WTC11 (cell line): ENCODE data around the gene USP38.

Experiments
- ATF1 ChIP-seq: sonication (generic); formaldehyde crosslinking; IDR thresholded peaks from 2 replicates; pipeline ENCODE4 v1.8.1; 2023; ENCODE audit warnings: mild to moderate bottlenecking, moderate library complexity, missing genetic modification reagents
- CREB1 ChIP-seq: sonication (generic); formaldehyde crosslinking; IDR thresholded peaks from 2 replicates; pipeline ENCODE4 v1.8.0; 2023; ENCODE audit warnings: mild to moderate bottlenecking, missing genetic modification reagents
- FOXK1 ChIP-seq: sonication (generic); formaldehyde crosslinking; IDR thresholded peaks from 2 replicates; pipeline ENCODE4 v1.8.0; 2022; ENCODE audit warnings: mild to moderate bottlenecking, moderate library complexity, missing genetic modification reagents
- TF ChIP-seq, protein P1 (sequence below): sonication (generic); formaldehyde crosslinking; IDR thresholded peaks from 2 replicates; pipeline ENCODE4 v1.8.1; 2023; ENCODE audit warnings: mild to moderate bottlenecking, missing genetic modification reagents
- TF ChIP-seq, protein P2 (sequence below): fragments of 200-600 bp; IDR thresholded peaks from 2 replicates; pipeline ENCODE4 v1.8.0; 2022; ENCODE audit warnings: antibody characterized with exemption

DNA sequence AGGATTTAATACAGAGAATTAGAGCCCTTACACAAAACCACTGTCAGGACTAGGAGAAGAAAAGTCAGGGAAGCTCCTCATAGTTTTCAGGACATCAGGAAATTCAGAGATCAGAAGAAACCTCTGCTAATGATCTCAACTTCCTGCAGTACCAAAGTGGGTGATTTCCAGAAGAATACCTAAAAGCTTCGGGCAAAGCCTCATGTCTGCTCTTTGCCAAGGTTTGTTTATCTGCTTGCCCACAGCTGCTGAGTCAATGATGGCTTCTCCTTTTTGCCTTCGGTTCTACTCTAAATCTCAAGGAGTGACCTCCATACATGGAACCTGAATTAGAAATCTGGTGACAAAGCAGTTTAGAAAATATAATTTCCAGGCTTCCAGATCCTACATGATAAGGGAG lies 68.4 kb downstream of the USP38 start:
- TF ChIP-seq, protein P1, sequence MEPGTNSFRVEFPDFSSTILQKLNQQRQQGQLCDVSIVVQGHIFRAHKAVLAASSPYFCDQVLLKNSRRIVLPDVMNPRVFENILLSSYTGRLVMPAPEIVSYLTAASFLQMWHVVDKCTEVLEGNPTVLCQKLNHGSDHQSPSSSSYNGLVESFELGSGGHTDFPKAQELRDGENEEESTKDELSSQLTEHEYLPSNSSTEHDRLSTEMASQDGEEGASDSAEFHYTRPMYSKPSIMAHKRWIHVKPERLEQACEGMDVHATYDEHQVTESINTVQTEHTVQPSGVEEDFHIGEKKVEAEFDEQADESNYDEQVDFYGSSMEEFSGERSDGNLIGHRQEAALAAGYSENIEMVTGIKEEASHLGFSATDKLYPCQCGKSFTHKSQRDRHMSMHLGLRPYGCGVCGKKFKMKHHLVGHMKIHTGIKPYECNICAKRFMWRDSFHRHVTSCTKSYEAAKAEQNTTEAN (CRISPR knock-in tag) = no peak
- TF ChIP-seq, protein P2, sequence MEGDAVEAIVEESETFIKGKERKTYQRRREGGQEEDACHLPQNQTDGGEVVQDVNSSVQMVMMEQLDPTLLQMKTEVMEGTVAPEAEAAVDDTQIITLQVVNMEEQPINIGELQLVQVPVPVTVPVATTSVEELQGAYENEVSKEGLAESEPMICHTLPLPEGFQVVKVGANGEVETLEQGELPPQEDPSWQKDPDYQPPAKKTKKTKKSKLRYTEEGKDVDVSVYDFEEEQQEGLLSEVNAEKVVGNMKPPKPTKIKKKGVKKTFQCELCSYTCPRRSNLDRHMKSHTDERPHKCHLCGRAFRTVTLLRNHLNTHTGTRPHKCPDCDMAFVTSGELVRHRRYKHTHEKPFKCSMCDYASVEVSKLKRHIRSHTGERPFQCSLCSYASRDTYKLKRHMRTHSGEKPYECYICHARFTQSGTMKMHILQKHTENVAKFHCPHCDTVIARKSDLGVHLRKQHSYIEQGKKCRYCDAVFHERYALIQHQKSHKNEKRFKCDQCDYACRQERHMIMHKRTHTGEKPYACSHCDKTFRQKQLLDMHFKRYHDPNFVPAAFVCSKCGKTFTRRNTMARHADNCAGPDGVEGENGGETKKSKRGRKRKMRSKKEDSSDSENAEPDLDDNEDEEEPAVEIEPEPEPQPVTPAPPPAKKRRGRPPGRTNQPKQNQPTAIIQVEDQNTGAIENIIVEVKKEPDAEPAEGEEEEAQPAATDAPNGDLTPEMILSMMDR = no peak
- no peak for TF ChIP-seq ATF1 (CRISPR knock-in tag)
- no peak for TF ChIP-seq FOXK1
- no peak for TF ChIP-seq CREB1 (CRISPR knock-in tag)
